OCI-LY3 (cell line): ENCODE measurements around the gene COL4A1.

Experiments
- H2AFZ ChIP-seq: fragments of 200-600, 300-600 bp; shearing (Covaris generic); 2 replicates; pipeline ENCODE4 v1.6.0; 2014; ENCODE audit warnings: antibody characterized with exemption, low read depth, low read length
- H3K27ac ChIP-seq: fragments of 200-600, 300-600 bp; sonication (generic); 2 replicates; pipeline ENCODE4 v1.5.1; 2014; ENCODE audit warnings: mild to moderate bottlenecking, low read length, moderate library complexity, mixed read lengths
- H3K27me3 ChIP-seq: fragments of 200-600, 300-600 bp; sonication (generic); 2 replicates; pipeline ENCODE4 v1.6.1; 2014; ENCODE audit warnings: low read depth, low read length, mixed read lengths
- H3K36me3 ChIP-seq: fragments of 200-600, 300-600 bp; sonication (generic); replicated peaks from 2 replicates; pipeline ENCODE3; 2014; ENCODE audit warnings: low read depth, low read length, mixed read lengths
- H3K4me1 ChIP-seq: fragments of 300-600, 200-600 bp; sonication (generic); 2 replicates; pipeline ENCODE4 v1.6.1; 2014; ENCODE audit warnings: low read length, mixed read lengths
- H3K4me2 ChIP-seq: fragments of 200-600, 300-600 bp; sonication (generic); 2 replicates; pipeline ENCODE4 v1.6.1; 2014; ENCODE audit warnings: low read length, mixed read lengths
- H3K4me3 ChIP-seq: fragments of 300-600, 200-600 bp; sonication (generic); 2 replicates; pipeline ENCODE4 v1.5.1; 2014; ENCODE audit warnings: antibody characterized with exemption, mild to moderate bottlenecking, low read length, moderate library complexity
- H3K79me2 ChIP-seq: fragments of 300-600, 200-600 bp; shearing (Covaris generic); 2 replicates; pipeline ENCODE4 v1.6.1; 2014; ENCODE audit warnings: mild to moderate bottlenecking, low read length, mixed read lengths
- H3K9ac ChIP-seq: fragments of 300-600, 200-600 bp; shearing (Covaris generic); 2 replicates; pipeline ENCODE4 v1.6.0; 2014; ENCODE audit warnings: mild to moderate bottlenecking, low read length, moderate library complexity
- H3K9me3 ChIP-seq: fragments of 200-600, 300-600 bp; shearing (Covaris generic); 2 replicates; pipeline ENCODE4 v1.6.1; 2014; ENCODE audit warnings: low read length, mixed read lengths; ENCODE audit not compliant: insufficient read depth
- H4K20me1 ChIP-seq: fragments of 200-600, 300-600 bp; sonication (generic); 2 replicates; pipeline ENCODE4 v1.6.1; 2016; ENCODE audit warnings: low read length, mixed read lengths; ENCODE audit not compliant: insufficient read depth
- CTCF ChIP-seq: fragments of 200-600, 300-600 bp; sonication (generic); IDR thresholded peaks from 2 replicates; pipeline ENCODE4 v1.5.1; 2014; ENCODE audit warnings: antibody characterized with exemption, low read length, low read depth
- EZH2phosphoT487 ChIP-seq: fragments of 200-600 bp; shearing (Covaris generic); IDR thresholded peaks from 2 replicates; pipeline ENCODE4 v1.6.1; 2018; ENCODE audit warnings: antibody characterized with exemption, mixed run types, low read depth

The COL4A1 gene

GRCh38 chr13:110157718-110158117 is 149.2 kb downstream of the COL4A1 start:
- no peaks in the 10 kb centered on the region for H3K79me2 ChIP-seq
- H3K9me3 ChIP-seq: no peaks in the 10 kb centered on the region
- H3K4me2 ChIP-seq: no peak overlapping the region
- H3K27ac ChIP-seq: no peak overlapping the region
- H3K4me3 ChIP-seq: no peak overlapping the region
- no peak overlapping the region for H2AFZ ChIP-seq
- no peaks in the 10 kb centered on the region for H4K20me1 ChIP-seq
- H3K36me3 ChIP-seq: no peaks in the 10 kb centered on the region
- H3K27me3 ChIP-seq: peaks cover 22% of the 10 kb centered on the region; the same call in 1 of the 2 replicates
- H3K4me1 ChIP-seq: no peaks in the 10 kb centered on the region
- H3K9ac ChIP-seq: no peak overlapping the region
- TF ChIP-seq CTCF: no peak
- TF ChIP-seq EZH2phosphoT487: no peak

DNA sequence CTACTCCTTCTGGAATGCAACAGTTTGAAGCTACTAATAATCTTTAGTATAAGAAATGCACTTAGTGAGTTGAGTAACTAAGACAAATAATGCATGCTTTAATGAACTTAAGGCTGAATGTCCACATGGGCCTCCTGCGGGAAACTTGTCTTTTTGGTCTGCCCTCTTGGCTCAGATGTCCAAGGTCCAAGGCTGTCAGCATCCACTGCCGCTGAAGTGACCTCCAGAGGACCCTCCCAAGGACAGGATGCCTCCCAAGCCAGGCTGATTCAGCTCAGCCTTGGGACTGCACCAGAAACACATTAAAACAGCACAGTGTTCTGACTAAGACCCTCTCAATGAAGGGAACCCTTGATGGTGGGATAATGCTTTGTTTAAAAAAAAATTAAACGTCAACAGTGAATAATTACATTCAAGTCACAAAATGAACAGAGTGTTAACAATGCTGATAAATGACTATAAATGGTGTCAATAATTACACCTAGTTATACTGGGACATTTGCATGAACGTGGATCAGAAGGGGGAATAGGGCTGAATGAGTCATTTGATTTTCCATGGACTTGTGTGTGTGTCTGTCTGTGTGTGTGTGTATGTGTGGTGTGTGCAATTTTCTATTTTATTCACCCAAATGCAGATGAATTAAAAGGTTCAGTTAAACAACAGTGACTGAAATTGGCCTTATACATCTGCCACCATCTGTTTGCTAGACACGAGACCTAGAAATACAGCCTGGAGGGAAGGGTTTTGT is 150.5 kb downstream of the COL4A1 start:
- Histone ChIP-seq H2AFZ (no peak overlapping the region), H4K20me1 (no peaks in the 10 kb centered on the region), H3K4me3 (no peak overlapping the region), H3K4me2 (no peak overlapping the region), H3K4me1 (no peaks in the 10 kb centered on the region), H3K9me3 (no peaks in the 10 kb centered on the region), H3K36me3 (no peaks in the 10 kb centered on the region), H3K27me3 (peaks cover 18% of the 10 kb centered on the region; the same call in 1 of the 2 replicates), H3K9ac (no peak overlapping the region), H3K79me2 (no peaks in the 10 kb centered on the region), H3K27ac (no peak overlapping the region)
- TF ChIP-seq CTCF (no peak), EZH2phosphoT487 (no peak)

- TF ChIP-seq EZH2phosphoT487 (no peak), CTCF (no peak)
- H3K4me1 ChIP-seq: no peaks in the 10 kb centered on the region
- H3K79me2 ChIP-seq: no peaks in the 10 kb centered on the region
- H3K36me3 ChIP-seq: no peaks in the 10 kb centered on the region
- H2AFZ ChIP-seq: no peak overlapping the region
- H3K9me3 ChIP-seq: no peaks in the 10 kb centered on the region
- H3K4me3 ChIP-seq: no peak overlapping the region
- no peaks in the 10 kb centered on the region for H4K20me1 ChIP-seq
- H3K27me3 ChIP-seq: peaks cover 18% of the 10 kb centered on the region; the same call in 1 of the 2 replicates
- H3K4me2 ChIP-seq: no peak overlapping the region
- H3K27ac ChIP-seq: no peak overlapping the region
- no peak overlapping the region for H3K9ac ChIP-seq
These were observed 151.9 kb downstream of the COL4A1 start for GRCh38 chr13:110155072-110155471.

- Histone ChIP-seq H3K9ac (no peak overlapping the region), H3K4me2 (no peak overlapping the region), H3K4me1 (no peaks in the 10 kb centered on the region), H4K20me1 (no peaks in the 10 kb centered on the region), H3K27ac (no peak overlapping the region), H3K9me3 (no peaks in the 10 kb centered on the region), H3K4me3 (no peak overlapping the region), H3K27me3 (peaks cover 18% of the 10 kb centered on the region; the same call in 1 of the 2 replicates), H3K36me3 (no peaks in the 10 kb centered on the region), H2AFZ (no peak overlapping the region), H3K79me2 (no peaks in the 10 kb centered on the region)
- TF ChIP-seq CTCF: no peak
These were observed 152.5 kb downstream of the COL4A1 start for GRCh38 chr13:110154410-110154933.
